ENCODE measurements around the gene PIK3C2G. TPM values are rescaled to one million over a fixed set of nuclear protein-coding genes. Genes with fewer than 3 reads are reported as not detected.

The PIK3C2G gene
- total RNA-seq, 1 donor from 2014 or later = not detected

DNA sequence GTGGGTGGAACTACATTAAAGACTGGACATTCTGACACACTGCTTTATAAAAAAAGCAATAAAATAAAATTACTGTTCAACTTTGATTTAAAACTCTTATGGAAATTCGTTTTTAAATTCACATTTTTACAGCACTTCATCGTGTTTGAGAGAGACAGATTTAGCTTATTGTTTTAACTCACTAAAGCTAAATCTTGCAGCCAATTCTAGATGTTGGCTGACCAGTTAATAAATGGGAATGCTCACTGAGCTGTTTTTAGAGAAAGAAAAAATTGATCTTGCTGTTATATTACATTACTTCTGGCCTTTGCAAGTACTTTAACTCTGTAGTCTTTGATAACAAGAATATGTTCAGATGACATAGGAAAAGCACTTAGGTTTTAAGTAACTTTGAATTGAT is 319.4 kb downstream of the PIK3C2G start:
- no peak for TF ChIP-seq CTCF (IDR thresholded peaks at IDR 0.05)
- Mint-ChIP-seq H3K4me3 (ENCODE audit: unreplicated experiment) (no peak overlapping the region), H3K4me1 (ENCODE audit: low read depth) (peaks cover 3% of the 10 kb centered on the region), H3K9me3 (ENCODE audit: low read depth) (peaks cover 20% of the 10 kb centered on the region), H3K27me3 (ENCODE audit: low read depth) (no peaks in the 10 kb centered on the region), H3K36me3 (ENCODE audit: low read depth) (peaks cover 4% of the 10 kb centered on the region), H3K27ac (ENCODE audit: unreplicated experiment) (no peak overlapping the region)
- DNase-seq (ENCODE audit: low spot score) = no peak

- no peak overlapping the region for H3K27ac Mint-ChIP-seq (ENCODE audit: unreplicated experiment)
- DNase-seq (ENCODE audit: low spot score) = no peak
Observed at GRCh38 chr12:18581232-18581962, 320.1 kb downstream of the PIK3C2G start.

GRCh38 chr12:18583655-18584054 is 322.3 kb downstream of the PIK3C2G start:
- TF ChIP-seq CTCF (IDR thresholded peaks at IDR 0.05) = no peak
- Mint-ChIP-seq H3K27ac (ENCODE audit: unreplicated experiment) (no peak overlapping the region), H3K36me3 (ENCODE audit: low read depth) (peaks cover 8% of the 10 kb centered on the region), H3K4me1 (ENCODE audit: low read depth) (no peaks in the 10 kb centered on the region), H3K27me3 (ENCODE audit: low read depth) (no peaks in the 10 kb centered on the region), H3K9me3 (ENCODE audit: low read depth) (peaks cover 47% of the 10 kb centered on the region), H3K4me3 (ENCODE audit: unreplicated experiment) (no peak overlapping the region)
- DNase-seq (ENCODE audit: low spot score) = no peak

More at GRCh38 chr12:18581232-18581962, 320.1 kb downstream of the PIK3C2G start:
- H3K36me3 Mint-ChIP-seq (ENCODE audit: low read depth) = peaks cover 5% of the 10 kb centered on the region
- H3K27me3 Mint-ChIP-seq (ENCODE audit: low read depth) = no peaks in the 10 kb centered on the region
- no peak for TF ChIP-seq CTCF (IDR thresholded peaks at IDR 0.05)
- H3K9me3 Mint-ChIP-seq (ENCODE audit: low read depth) = peaks cover 27% of the 10 kb centered on the region
- no peak overlapping the region for H3K4me3 Mint-ChIP-seq (ENCODE audit: unreplicated experiment)
- no peaks in the 10 kb centered on the region for H3K4me1 Mint-ChIP-seq (ENCODE audit: low read depth)

- no peak for DNase-seq (ENCODE audit: low spot score)
- Mint-ChIP-seq H3K4me1 (ENCODE audit: low read depth) (no peaks in the 10 kb centered on the region), H3K4me3 (ENCODE audit: unreplicated experiment) (no peak overlapping the region), H3K27ac (ENCODE audit: unreplicated experiment) (no peak overlapping the region), H3K9me3 (ENCODE audit: low read depth) (peaks cover 47% of the 10 kb centered on the region), H3K27me3 (ENCODE audit: low read depth) (no peaks in the 10 kb centered on the region), H3K36me3 (ENCODE audit: low read depth) (peaks cover 8% of the 10 kb centered on the region)
- no peak for TF ChIP-seq CTCF (IDR thresholded peaks at IDR 0.05)
Observed at GRCh38 chr12:18586581-18586980, 325.3 kb downstream of the PIK3C2G start.

DNA sequence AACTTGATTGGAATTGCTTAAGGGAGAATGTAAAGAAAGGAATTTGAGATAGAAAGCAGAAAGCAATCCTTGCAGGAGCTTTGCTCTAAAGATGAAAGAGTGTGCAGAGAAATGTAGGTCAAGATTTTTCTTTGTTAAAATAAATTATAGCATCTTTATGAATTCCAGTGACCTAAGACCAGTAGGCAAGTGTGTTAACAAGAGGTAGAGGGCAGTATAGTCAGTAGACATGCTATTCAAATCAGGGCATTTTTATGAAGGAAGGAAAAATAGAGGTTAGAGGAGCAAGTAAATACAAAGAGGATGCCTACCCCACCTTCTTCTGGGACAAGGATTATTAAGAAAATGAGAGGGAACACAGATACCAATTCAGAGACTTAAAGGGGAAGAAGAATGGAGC is 328.0 kb downstream of the PIK3C2G start:
- Mint-ChIP-seq H3K4me1 (ENCODE audit: low read depth) (no peaks in the 10 kb centered on the region), H3K9me3 (ENCODE audit: low read depth) (peaks cover 46% of the 10 kb centered on the region)
- no peak for TF ChIP-seq CTCF (IDR thresholded peaks at IDR 0.05)

More for the DNA sequence above, 328.0 kb downstream of the PIK3C2G start:
- DNase-seq (ENCODE audit: low spot score) = no peak
- Mint-ChIP-seq H3K4me3 (ENCODE audit: unreplicated experiment) (no peak overlapping the region), H3K27me3 (ENCODE audit: low read depth) (no peaks in the 10 kb centered on the region), H3K27ac (ENCODE audit: unreplicated experiment) (no peak overlapping the region), H3K36me3 (ENCODE audit: low read depth) (peaks cover 8% of the 10 kb centered on the region)
